ENCODE data around the gene INPP4B. TPM values are rescaled to one million over a fixed set of nuclear protein-coding genes. Genes with fewer than 3 reads are reported as not detected.

The INPP4B gene
- total RNA-seq, 1 experiment from 2014 or later = 0.07 TPM

DNA sequence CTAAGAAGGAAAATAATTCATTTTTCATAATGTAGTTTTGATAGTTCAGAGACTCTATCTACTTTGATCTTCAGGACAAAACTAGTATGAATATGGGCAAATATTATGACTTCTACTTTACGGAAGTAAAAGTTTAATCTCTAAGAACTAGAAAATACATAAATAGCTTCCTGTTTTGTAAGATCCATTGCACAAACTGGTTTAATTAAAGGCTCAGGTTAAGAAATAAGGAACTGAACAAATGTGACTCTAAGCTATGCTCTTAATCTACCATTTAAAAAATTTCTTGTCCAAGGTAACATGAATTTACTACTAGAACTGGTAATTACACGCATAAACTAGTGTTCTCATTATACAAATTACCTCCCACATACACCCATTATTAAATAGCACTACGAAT lies 360.6 kb downstream of the INPP4B start:
- Mint-ChIP-seq H3K4me1 (no peaks in the 10 kb centered on the region), H3K4me3 (no peak overlapping the region), H3K9me3 (no peaks in the 10 kb centered on the region; a peak in 1 of 5 replicates), H3K27me3 (ENCODE audit: low read depth) (no peaks in the 10 kb centered on the region), H3K36me3 (ENCODE audit: insufficient read depth in 1 of 3, low read depth in 3 of 3) (no peaks in the 10 kb centered on the region), H3K27ac (no peak overlapping the region)
- H2AK5ac ChIP-seq (ENCODE audit: insufficient read length, low read length) = no peak overlapping the region
- no peak for DNase-seq
- no peak overlapping the region for H2BK12ac ChIP-seq (ENCODE audit: insufficient read length, low read depth, low read length)
- no peak overlapping the region for H3T11ph ChIP-seq (ENCODE audit: low read length)
- H3K4me2 ChIP-seq (ENCODE audit: insufficient read depth, insufficient read length, low read length) = no peak overlapping the region
- H3K79me1 ChIP-seq (ENCODE audit: insufficient read depth, low read depth, low read length, poor library complexity, severe bottlenecking) = no peaks in the 10 kb centered on the region
- no peak overlapping the region for H2BK15ac ChIP-seq (ENCODE audit: low read depth, low read length)
- H3K23ac ChIP-seq (ENCODE audit: insufficient read length, low read depth, low read length) = no peak overlapping the region
- H3K4ac ChIP-seq (ENCODE audit: low read depth, low read length) = no peak overlapping the region
- H3K14ac ChIP-seq (ENCODE audit: insufficient read depth, low read length) = no peak overlapping the region
- no peaks in the 10 kb centered on the region for H3K79me2 ChIP-seq (ENCODE audit: insufficient read depth, low read length)
- no peaks in the 10 kb centered on the region for H4K20me1 ChIP-seq (ENCODE audit: control insufficient read depth, insufficient read depth, insufficient read length)
- no peak overlapping the region for H3K9ac ChIP-seq (ENCODE audit: extremely low read depth, insufficient read length, low read length)
- no peak overlapping the region for H3K18ac ChIP-seq (ENCODE audit: insufficient read length, low read depth, low read length)
- WGBS (ENCODE audit: extremely low coverage, insufficient read length, low lambda C conversion rate) = 100% methylated on average over 1 of the region's 3 CpGs
- no peaks in the 10 kb centered on the region for H3K27me3 ChIP-seq (ENCODE audit: insufficient read depth, low read length)
- H3K56ac ChIP-seq (ENCODE audit: insufficient read length, low read depth, low read length) = no peak overlapping the region
- no peak overlapping the region for H3K27ac ChIP-seq (ENCODE audit: insufficient read length, low read depth, low read length)
- H4K91ac ChIP-seq (ENCODE audit: insufficient read length, low read depth, low read length) = no peak overlapping the region
- TF ChIP-seq, protein P1, sequence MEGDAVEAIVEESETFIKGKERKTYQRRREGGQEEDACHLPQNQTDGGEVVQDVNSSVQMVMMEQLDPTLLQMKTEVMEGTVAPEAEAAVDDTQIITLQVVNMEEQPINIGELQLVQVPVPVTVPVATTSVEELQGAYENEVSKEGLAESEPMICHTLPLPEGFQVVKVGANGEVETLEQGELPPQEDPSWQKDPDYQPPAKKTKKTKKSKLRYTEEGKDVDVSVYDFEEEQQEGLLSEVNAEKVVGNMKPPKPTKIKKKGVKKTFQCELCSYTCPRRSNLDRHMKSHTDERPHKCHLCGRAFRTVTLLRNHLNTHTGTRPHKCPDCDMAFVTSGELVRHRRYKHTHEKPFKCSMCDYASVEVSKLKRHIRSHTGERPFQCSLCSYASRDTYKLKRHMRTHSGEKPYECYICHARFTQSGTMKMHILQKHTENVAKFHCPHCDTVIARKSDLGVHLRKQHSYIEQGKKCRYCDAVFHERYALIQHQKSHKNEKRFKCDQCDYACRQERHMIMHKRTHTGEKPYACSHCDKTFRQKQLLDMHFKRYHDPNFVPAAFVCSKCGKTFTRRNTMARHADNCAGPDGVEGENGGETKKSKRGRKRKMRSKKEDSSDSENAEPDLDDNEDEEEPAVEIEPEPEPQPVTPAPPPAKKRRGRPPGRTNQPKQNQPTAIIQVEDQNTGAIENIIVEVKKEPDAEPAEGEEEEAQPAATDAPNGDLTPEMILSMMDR (conservative IDR thresholded peaks at IDR 0.05) = no peak
- no peaks in the 10 kb centered on the region for H3K4me1 ChIP-seq (ENCODE audit: insufficient read depth, low read length)
- no peak overlapping the region for H2BK5ac ChIP-seq (ENCODE audit: insufficient read length, low read length)
- H3K9me3 ChIP-seq (ENCODE audit: control insufficient read depth, low read depth, low read length) = no peaks in the 10 kb centered on the region
- H2AFZ ChIP-seq (ENCODE audit: low read length) = no peak overlapping the region
- H4K5ac ChIP-seq (ENCODE audit: insufficient read length, low read depth, low read length) = no peak overlapping the region
- H2BK20ac ChIP-seq (ENCODE audit: low read depth, low read length, poor library complexity, severe bottlenecking) = no peak overlapping the region
- no peak overlapping the region for H4K8ac ChIP-seq (replicated peaks; ENCODE audit: insufficient read length, low read depth, low read length)
- H3K23me2 ChIP-seq (ENCODE audit: insufficient read length, low read depth, low read length, poor library complexity, severe bottlenecking) = no peaks in the 10 kb centered on the region
- no peak overlapping the region for H2BK120ac ChIP-seq (ENCODE audit: low read depth, low read length, poor library complexity, severe bottlenecking)

Measured in H9 (cell line).